AG04449 (cell line): ENCODE data around the gene ANO1.

Experiments used
- CTCF ChIA-PET: fragments of 350-600 bp; formaldehyde crosslinking; extraction: SDS; loops from one replicate; lab custom pipeline; 2021; ENCODE audit warnings: antibody characterized with exemption; lab: Yijun Ruan, JAX
- POLR2A ChIA-PET: fragments of 400-600, 350-600 bp; formaldehyde crosslinking; extraction: SDS; loops from one replicate; lab custom pipeline; 2020; ENCODE audit warnings: antibody characterized with exemption, inconsistent platforms; lab: Yijun Ruan, JAX
- DNase-seq: peaks from one replicate; pipeline ENCODE4 v3.0.0-alpha.2; 2010; ENCODE audit warnings: low read depth, low spot score
- H3K4me3 ChIP-seq: 2 replicates; pipeline ENCODE4 v1.5.1; 2011; ENCODE audit warnings: low read depth, mild to moderate bottlenecking, control low read depth, low read length
- TF ChIP-seq, protein P1 (sequence below): IDR thresholded peaks from one replicate; pipeline ENCODE4 v1.5.1; 2011; ENCODE audit warnings: mild to moderate bottlenecking, moderate library complexity, low read length, control low read depth, inconsistent platforms; ENCODE audit not compliant: insufficient read depth; ENCODE audit errors: missing control alignments

Gene ANO1

DNA sequence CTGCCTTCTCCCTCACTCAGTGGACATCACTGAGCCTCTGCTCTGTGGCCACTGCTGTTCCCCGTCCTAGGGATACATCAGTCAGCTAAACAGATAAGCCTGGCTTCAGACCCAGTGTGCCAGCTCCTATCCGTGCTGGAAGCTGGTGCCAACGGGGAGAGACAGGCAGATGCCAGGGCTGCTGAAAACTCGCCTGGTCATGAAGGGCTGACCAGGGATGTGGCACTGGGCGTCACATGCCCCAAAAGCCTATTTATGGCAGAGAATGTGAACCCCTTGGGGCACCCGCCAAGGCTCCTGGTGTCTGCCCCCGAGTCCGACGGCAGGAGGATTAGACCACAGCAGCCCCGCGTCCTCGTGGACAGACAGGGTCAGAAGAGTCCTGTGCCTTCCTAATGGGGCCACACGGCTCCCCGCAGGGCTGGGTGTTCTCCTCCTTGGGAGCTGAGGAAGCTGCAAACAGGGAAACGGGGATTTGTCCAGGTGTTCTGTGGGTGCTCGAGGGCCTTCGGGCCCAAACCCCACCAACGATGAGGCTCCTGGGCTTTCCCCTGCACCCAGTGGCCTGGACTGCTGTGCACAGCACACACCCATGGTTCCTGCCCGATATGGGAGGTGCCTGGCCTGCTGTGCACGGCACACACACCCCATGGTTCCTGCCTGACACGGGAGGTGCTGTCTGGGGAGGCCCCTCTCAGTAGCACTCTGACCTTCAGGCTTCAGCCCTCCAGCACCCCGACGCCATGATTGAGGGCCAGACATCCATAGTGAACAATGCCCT lies 19.9 kb downstream of the ANO1 start:
- ChIA-PET POLR2A (no interaction called here), CTCF (no interaction called here)
- H3K4me3 ChIP-seq = no peak overlapping the region
- no peak for DNase-seq
- TF ChIP-seq, protein P1, sequence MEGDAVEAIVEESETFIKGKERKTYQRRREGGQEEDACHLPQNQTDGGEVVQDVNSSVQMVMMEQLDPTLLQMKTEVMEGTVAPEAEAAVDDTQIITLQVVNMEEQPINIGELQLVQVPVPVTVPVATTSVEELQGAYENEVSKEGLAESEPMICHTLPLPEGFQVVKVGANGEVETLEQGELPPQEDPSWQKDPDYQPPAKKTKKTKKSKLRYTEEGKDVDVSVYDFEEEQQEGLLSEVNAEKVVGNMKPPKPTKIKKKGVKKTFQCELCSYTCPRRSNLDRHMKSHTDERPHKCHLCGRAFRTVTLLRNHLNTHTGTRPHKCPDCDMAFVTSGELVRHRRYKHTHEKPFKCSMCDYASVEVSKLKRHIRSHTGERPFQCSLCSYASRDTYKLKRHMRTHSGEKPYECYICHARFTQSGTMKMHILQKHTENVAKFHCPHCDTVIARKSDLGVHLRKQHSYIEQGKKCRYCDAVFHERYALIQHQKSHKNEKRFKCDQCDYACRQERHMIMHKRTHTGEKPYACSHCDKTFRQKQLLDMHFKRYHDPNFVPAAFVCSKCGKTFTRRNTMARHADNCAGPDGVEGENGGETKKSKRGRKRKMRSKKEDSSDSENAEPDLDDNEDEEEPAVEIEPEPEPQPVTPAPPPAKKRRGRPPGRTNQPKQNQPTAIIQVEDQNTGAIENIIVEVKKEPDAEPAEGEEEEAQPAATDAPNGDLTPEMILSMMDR = no peak

DNA sequence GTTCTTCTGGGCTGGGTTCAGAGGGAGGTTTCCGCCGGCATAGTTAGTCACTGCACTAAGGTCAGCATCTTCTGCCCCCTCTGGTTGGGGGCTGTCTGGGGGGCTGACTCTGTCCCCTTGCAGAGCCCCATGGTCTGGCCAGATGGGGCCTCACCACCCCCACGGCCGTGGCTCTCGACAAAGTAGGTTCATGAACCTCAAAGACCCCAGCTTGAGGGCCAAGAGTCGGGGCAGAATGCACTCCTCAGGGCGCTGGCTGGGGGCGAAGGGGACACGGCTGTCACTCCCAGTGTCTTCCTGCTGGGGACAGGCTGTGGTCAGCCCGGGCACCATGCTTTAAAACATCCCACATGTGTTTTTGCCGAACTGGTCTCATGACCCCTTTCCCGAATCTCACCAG lies 20.8 kb downstream of the ANO1 start:
- TF ChIP-seq, protein P1 = no peak
- POLR2A ChIA-PET = no interaction called here
- no peak for DNase-seq
- CTCF ChIA-PET = no interaction called here
- H3K4me3 ChIP-seq = no peak overlapping the region

DNA sequence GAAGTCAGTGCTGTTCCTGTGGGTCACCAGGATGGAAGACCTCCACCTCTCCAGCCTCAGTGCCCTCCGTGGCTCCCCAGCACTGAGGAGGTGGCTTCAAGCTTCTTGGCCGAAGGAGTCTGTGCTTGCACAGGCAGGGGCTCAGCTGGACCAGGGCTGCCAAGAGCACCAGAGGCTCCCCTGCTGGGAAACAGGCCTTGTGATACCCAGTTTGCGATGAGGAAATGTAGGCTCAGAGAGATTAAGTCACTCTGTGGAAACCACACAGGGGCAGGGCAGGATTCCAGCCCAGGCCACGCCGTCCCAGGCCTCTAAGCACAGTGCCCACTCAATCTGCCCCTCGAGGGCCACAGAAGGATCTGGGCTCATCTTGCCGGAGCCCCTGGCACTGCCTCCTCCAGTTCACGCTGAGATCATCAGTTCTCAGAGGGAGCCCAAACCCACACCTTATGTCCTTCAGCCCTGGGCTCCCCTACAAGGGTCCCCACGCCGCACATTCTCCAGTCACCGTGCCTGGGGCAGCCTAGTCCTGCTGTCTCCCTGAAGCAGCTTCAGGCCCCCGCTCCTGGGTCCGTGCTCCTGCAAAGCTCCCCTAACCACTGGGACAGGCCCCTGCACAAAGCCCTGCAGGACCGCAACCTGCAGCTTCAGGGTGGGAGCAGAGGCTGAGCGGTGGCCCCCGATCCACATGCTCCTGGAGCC lies 21.6 kb downstream of the ANO1 start:
- CTCF ChIA-PET = no interaction called here
- DNase-seq = no peak
- TF ChIP-seq, protein P1 = no peak
- no peak overlapping the region for H3K4me3 ChIP-seq
- POLR2A ChIA-PET = no interaction called here

DNA sequence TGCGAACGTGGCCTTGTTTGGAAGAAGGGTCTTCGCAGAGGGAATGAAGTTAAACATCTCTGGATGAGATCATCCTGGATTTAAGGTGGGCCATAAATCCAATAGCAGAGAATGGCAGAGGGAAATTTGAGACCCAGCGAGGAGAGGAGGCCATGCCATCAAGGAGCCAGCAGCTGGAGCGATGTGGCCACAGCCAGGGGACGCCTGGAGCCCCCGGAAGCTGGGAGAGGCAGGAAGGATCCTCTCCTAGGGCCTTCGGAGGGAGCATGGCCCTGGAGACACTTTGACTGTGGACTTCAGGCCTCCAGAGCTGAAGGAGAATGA lies 22.1 kb downstream of the ANO1 start:
- TF ChIP-seq, protein P1 = no peak
- DNase-seq = no peak
- H3K4me3 ChIP-seq = no peak overlapping the region
- CTCF ChIA-PET = no interaction called here
- POLR2A ChIA-PET = no interaction called here

DNA sequence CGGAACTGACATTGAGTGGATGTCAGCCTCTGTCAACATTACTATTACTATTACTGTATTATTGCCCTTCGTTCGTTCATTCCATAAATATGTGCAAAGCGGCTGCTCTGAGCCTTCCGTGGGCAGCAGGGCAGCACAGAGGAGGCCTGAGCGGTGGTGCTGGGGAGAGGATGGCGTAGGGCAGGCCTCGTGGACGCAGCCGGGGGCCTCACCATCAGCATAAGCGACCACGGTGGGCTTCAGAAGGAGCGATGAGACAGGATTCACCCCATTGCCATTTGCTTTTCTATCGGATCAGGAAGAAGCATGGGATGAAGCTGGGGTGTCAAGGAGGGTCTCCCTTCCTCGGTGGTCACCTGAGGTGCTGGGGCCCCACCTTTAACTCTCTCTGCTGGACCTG lies 22.7 kb downstream of the ANO1 start:
- no peak for DNase-seq
- H3K4me3 ChIP-seq = no peak overlapping the region
- ChIA-PET POLR2A (no interaction called here), CTCF (no interaction called here)
- TF ChIP-seq, protein P1 = no peak

DNA sequence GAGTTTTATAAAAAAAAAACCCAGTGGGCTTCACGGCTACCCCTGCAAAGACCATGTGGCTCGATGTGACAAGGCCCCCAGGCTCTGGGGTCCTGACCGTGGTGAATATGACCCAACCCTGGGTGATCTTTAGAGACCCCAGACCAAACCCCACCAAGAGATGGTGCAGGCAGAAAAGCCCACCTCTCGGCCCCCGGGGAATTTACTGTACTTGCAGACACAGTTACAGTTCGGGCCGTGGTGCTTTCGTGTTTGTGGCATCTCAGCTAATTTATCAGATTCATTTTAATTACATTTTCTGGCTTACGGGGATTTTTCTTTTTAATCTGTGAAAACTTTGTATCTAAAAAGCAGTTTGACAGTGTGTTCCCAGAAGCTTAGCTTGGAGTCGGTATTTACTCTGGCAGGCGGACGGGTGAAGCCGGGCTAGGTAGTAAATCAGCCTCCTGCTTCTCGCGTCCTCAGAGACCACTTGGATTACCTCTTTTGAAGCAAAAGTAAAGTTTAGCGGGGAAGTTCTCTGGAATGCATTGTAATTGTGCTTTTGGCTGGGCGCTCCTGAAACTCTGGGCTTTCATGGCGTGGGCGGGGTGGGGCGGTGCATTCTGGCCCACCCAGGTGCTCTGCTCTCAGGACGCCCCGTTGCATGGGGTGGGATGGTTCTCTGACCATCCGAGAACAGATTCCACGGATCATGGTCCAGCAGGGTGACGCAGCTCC lies 25.3 kb downstream of the ANO1 start:
- CTCF ChIA-PET = no interaction called here
- TF ChIP-seq, protein P1 = no peak
- H3K4me3 ChIP-seq = no peak overlapping the region
- POLR2A ChIA-PET = no interaction called here
- no peak for DNase-seq
